Upper lobe of right lung (tissue), 1 donor: Measurements from ENCODE around the gene ADAM22. TPM values are rescaled to one million over a fixed set of nuclear protein-coding genes. Genes with fewer than 3 reads are reported as not detected.

Experiments
- ATAC-seq: fragments of 200-7000 bp; cut with Tn5 transposase; one replicate; pipeline ENCODE4 v1.9.1; 2020; ENCODE audit warnings: mild to moderate bottlenecking, moderate library complexity
- DNase-seq: peaks from one replicate; pipeline ENCODE4 v3.0.0-alpha.2; 2020
- H3K27ac ChIP-seq: fragments of 200-600 bp; one replicate; pipeline ENCODE4 v1.8.0; 2022
- H3K27me3 ChIP-seq: fragments of 200-600 bp; one replicate; pipeline ENCODE4 v1.8.0; 2022; ENCODE audit warnings: mild to moderate bottlenecking
- H3K36me3 ChIP-seq: fragments of 200-600 bp; one replicate; pipeline ENCODE4 v1.8.0; 2022
- H3K4me1 ChIP-seq: fragments of 200-600 bp; one replicate; pipeline ENCODE4 v1.8.0; 2022
- H3K4me3 ChIP-seq: fragments of 200-600 bp; one replicate; pipeline ENCODE4 v1.8.0; 2022; ENCODE audit warnings: mild to moderate bottlenecking
- H3K9me3 ChIP-seq: fragments of 200-600 bp; one replicate; pipeline ENCODE4 v1.8.0; 2022
- intact Hi-C: fragments of 100-400 bp; cut with DNase I; formaldehyde crosslinking; loops from one replicate; pipeline ENCODE4 v1.11.0; 2022
- total RNA-seq: library from RNA; stranded (reverse); fragmentation: NEBNext Ultra II Directional; extraction: Animal tissue kit (Norgen Biotek cat#: 25700); gene quantifications from one replicate; pipeline ENCODE4 v1.2.1, GENCODE V29; 2021
- TF ChIP-seq, protein P1 (sequence below): fragments of 200-600 bp; IDR thresholded peaks from one replicate; pipeline ENCODE4 v1.8.0; 2022; ENCODE audit warnings: antibody characterized with exemption
- donor health status: DM: no; HTN: yes; CAD: no; lungs with severe emphysema.

ADAM22 gene
- total RNA-seq, 1 donor from 2014 or later: 4.3 TPM

DNA sequence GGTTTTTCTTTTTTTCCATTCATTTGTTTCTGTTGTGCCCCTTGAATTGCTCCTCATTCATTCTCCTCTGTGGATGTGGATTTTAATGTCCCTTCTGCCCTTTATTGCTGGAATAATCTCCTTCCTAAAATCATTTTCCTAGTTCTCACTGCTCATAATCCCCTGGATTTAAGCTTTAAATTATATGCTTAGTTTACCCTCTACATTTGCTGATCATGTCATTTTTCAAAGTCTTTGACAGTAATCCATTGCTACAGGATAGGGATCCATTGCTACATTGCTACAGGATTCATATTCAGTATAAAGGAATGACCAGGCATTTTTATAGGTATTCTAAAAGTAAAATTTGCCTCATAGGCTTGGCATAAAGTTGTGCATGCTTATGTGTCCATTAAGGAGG lies 14.3 kb downstream of the ADAM22 start:
- Histone ChIP-seq H3K4me1 (no peaks in the 10 kb centered on the region), H3K36me3 (no peaks in the 10 kb centered on the region), H3K27me3 (no peaks in the 10 kb centered on the region), H3K4me3 (no peak overlapping the region), H3K27ac (no peak overlapping the region), H3K9me3 (no peaks in the 10 kb centered on the region)
- TF ChIP-seq, protein P1, sequence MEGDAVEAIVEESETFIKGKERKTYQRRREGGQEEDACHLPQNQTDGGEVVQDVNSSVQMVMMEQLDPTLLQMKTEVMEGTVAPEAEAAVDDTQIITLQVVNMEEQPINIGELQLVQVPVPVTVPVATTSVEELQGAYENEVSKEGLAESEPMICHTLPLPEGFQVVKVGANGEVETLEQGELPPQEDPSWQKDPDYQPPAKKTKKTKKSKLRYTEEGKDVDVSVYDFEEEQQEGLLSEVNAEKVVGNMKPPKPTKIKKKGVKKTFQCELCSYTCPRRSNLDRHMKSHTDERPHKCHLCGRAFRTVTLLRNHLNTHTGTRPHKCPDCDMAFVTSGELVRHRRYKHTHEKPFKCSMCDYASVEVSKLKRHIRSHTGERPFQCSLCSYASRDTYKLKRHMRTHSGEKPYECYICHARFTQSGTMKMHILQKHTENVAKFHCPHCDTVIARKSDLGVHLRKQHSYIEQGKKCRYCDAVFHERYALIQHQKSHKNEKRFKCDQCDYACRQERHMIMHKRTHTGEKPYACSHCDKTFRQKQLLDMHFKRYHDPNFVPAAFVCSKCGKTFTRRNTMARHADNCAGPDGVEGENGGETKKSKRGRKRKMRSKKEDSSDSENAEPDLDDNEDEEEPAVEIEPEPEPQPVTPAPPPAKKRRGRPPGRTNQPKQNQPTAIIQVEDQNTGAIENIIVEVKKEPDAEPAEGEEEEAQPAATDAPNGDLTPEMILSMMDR: no peak
- DNase-seq: no peak
- intact Hi-C loops: no loop called here
- no peak for ATAC-seq

DNA sequence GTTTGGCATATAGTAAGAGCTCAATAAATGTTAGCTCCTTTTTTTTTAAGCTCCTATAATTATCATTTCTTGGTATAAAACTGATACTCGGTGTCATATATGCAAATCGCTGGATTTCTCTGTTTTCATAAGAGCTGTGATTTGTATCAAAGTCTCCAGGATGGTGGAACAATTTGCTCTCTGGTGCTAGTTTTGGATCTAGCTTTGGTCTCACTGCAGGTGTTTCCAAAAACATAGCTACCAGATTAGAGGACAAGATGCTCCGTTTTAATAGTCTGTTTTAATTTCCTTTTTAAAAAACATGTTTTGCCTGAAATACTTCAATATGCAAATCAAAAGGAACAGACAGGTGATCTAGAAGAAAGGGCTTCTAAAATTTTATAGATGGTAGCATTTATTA lies 25.3 kb downstream of the ADAM22 start:
- H3K27me3 ChIP-seq: no peaks in the 10 kb centered on the region
- no peaks in the 10 kb centered on the region for H3K36me3 ChIP-seq
- H3K4me3 ChIP-seq: no peak overlapping the region
- H3K27ac ChIP-seq: no peak overlapping the region
- H3K4me1 ChIP-seq: no peaks in the 10 kb centered on the region
- TF ChIP-seq, protein P1: no peak
- no peak for DNase-seq
- no peaks in the 10 kb centered on the region for H3K9me3 ChIP-seq
- intact Hi-C loops: no loop called here
- no peak for ATAC-seq

DNA sequence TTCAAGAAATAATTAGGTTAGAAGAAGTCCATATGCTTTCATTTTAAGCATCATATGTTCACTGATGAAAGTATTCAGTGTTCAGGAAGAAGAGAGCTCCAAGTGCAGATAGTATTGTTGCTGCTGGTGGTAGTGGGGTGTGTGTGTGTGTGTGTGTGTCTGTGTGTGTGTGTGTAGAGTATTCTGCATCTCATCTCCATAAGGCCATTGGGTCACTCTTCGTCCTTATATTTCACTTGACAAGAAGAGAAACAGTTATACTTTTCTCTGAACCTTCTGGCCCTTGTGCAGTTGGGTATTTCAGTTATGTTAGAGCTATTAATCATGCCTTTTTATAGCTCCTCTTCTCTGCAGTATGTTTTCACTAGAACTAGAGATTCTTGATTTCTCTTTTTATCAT lies 26.2 kb downstream of the ADAM22 start:
- DNase-seq (no peak), ATAC-seq (no peak)
- Histone ChIP-seq H3K4me3 (no peak overlapping the region), H3K27ac (no peak overlapping the region), H3K9me3 (no peaks in the 10 kb centered on the region), H3K27me3 (no peaks in the 10 kb centered on the region), H3K36me3 (no peaks in the 10 kb centered on the region), H3K4me1 (no peaks in the 10 kb centered on the region)
- intact Hi-C loops: no loop called here
- TF ChIP-seq, protein P1: no peak

DNA sequence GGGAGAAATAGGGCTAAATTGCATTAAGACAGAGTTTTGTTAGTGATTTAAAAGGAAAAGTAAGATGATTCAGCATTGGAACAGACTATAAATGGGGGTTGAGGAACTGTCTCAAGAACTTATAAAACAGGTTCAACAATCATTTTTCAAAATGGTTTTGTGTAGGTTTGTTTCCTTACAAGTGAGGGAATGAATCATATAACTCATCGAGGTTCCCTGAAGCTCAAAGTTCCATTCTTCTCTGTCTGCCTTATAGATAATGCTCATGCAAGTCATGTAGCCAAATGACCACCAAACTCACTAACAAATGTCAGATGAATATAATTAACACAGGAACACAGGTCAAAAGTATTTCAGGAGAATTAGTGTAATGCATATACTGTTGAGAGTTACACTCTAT lies 27.7 kb downstream of the ADAM22 start:
- Histone ChIP-seq H3K4me1 (no peaks in the 10 kb centered on the region), H3K36me3 (no peaks in the 10 kb centered on the region), H3K9me3 (no peaks in the 10 kb centered on the region), H3K27me3 (no peaks in the 10 kb centered on the region), H3K4me3 (no peak overlapping the region), H3K27ac (no peak overlapping the region)
- no peak for DNase-seq
- intact Hi-C loops: no loop called here
- ATAC-seq: no peak
- TF ChIP-seq, protein P1: no peak

DNA sequence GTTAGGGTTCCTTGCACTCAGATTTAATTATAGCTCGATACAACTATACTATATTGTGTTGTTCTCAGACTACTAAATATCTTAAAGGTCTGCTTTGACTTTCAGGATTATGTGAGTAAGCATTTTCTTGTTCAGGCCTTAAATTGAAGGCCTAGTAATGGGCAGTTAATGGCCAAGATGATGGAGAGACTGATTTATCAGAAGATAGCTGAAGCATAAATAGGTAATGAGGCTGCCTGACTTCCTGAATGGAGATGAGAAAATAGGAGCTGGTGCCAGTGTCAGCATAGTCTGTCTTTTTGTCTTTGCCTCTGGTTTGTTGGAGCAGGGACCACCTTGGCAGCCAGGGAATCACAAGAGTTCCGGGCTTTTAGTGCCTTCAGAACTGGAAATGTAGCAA lies 32.2 kb downstream of the ADAM22 start:
- Histone ChIP-seq H3K36me3 (no peaks in the 10 kb centered on the region), H3K4me3 (no peak overlapping the region), H3K4me1 (no peaks in the 10 kb centered on the region), H3K27me3 (no peaks in the 10 kb centered on the region), H3K27ac (no peak overlapping the region), H3K9me3 (no peaks in the 10 kb centered on the region)
- intact Hi-C loops: no loop called here
- TF ChIP-seq, protein P1: no peak
- DNase-seq (no peak), ATAC-seq (no peak)

DNA sequence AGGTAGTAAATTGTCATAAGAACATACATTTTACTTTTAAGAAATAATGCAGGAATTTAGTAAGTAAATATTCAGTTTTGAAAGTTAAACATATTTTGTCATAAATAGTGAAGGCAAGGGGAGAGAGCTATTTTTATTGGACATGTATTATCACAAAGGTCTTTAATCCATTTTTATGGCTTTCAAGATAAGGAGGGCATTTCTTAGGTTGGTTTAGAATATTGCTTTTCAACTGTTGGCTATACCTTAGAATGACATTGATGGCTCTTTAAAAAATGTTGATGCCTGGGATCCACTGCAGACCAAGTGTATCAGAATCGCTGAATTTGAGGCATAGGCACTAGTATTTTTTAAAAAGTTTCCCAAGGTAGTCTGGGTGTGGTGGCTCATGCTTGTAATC lies 34.0 kb downstream of the ADAM22 start:
- no peak for DNase-seq
- intact Hi-C loops: no loop called here
- Histone ChIP-seq H3K4me1 (no peaks in the 10 kb centered on the region), H3K4me3 (no peak overlapping the region), H3K9me3 (no peaks in the 10 kb centered on the region), H3K27me3 (no peaks in the 10 kb centered on the region), H3K36me3 (no peaks in the 10 kb centered on the region), H3K27ac (no peak overlapping the region)
- no peak for ATAC-seq
- TF ChIP-seq, protein P1: no peak
